HG02623 (cell line): ENCODE data around the gene EFNA3.
"Not testable (repeated sequence)": the region's sequence is repeated elsewhere in the genome, so short reads cannot be mapped to it uniquely, and the experiment has no call there.

Source experiments
- ATAC-seq: cut with Tn5 transposase; IDR thresholded peaks from one replicate; pipeline ENCODE4 v1.9.1; 2021; ENCODE audit warnings: moderate library complexity; ENCODE audit not compliant: unreplicated experiment

Gene EFNA3

DNA sequence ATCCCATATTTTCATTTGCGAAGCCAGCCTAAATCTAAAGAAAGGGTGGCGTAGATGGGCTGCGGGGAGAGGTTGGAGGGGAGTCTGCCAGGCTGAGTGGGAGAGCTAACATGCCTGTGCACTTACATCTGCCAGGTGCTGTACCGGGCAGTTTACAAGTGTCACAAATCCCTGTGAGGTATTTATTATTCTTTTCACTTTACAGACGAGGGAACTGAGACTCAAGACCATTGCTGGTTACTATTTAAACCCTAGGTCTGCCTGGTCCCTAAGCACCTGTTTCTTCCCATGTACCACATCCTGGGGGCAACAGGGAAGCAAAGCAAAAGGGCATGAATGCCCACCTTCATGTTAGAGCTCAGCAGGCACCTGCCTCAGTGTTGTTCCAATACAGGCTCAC lies 29.7 kb downstream of the EFNA3 start:
- no peak for ATAC-seq

DNA sequence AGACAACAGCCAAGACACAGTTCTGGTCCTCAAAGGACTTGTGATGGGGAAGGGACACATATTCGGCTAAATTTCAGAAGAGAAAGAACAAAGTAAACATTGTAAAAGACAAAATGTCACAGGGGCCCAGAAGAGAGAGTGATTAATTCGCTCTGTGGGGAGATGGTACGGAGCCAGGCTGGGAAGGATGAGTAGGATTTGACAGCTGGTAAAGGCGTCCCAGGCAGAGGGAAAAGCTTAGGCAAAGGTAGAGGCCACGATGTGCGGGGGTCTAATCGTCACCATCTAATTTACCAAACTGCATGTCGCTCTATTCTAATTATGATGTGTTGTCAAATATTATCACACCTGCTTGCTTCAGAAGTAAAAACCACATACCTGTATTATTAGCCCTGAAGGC lies 31.7 kb downstream of the EFNA3 start:
- ATAC-seq: no peak

DNA sequence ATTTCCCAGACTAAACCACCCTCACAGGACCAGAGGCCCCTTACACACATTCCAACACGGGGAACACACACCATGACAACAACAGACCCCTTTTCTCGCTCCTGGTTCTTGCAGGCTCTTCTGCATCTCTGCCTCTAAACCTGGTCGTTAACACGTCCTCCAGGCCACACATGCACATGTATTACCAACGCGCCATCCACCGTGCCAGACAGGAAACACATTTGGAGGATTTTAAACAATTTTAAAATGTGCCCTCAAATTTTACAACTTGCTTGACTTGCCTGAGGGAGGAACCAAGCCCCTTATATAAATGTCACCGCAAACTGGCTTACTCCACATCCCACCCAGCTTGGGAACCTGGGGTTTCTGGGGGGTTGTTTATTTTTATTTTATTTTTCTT lies 32.2 kb downstream of the EFNA3 start:
- no peak for ATAC-seq

DNA sequence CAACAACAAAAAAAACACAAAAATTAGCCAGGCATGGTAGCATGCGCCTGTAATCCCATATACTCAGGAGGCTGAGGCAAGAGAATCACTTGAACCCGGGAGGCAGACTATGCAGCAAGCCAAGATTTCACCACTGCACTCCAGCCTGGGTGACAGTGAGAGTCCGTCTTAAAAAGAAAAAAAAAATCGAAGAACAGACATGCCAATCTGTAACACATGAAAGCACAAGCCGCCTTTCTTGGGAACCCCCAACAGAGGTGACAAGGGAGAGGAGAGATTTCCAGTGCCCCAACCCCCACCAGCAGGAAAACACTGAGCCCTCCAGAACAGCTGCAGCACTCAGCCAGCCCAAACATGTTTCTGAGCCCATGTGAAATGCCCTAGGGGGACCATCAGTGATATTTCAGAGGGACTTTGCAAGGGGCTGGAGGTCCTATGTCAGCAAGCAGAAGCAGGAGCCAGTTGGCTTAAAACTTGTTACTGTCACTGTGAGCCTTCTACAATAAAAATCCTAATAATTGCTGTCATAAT lies 34.9 kb downstream of the EFNA3 start:
- ATAC-seq: no peak

DNA sequence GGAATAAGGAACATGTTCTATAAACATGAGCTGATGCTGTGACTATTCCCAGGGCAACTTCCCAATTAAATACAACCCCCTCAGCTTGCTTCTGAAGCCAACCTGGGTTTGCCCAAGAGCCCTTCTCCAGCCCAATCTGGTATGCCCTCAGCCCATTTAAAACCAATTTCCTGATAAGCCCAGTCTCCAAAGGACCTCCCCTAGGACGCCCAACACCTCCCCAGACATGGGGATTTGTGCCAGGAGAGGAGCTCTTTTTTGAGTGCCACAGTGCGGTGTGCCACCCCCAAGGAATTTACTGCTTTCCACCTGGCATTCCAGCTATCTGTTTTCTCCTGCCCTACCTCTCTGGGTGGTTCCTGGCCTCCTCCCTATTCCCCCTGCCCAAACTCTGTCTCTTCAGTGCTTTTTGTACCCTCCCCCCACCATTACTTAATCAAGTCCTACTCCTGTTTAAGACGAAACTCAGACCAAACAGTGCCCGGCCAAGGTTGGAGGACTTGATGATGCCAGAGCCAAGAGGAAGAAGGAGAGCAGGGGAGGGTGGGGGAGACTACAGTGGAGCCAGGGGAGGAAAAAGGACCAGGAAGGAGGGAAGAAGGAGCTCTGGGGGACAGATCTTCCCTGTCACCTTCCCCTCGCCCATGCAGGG lies 37.6 kb downstream of the EFNA3 start:
- ATAC-seq: no peak

DNA sequence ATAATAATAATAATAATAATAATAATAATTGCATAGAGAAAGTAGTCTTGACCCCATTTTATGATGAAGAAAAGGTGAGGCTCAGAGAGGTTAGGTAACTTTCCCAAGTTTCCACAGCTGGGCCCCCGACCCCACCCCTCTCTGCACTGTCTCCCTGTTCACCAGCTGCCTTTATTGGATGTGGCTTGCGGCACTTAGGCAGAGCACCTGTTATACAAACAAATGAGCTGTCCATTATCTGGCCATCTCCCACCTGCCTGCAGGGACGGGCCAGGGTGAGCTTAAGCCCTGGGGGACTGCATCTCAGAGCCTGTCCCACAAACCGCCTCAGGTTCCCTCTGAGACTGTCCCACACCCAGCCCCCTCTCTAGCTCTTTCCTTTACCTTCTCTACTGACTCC lies 39.0 kb downstream of the EFNA3 start:
- no peak for ATAC-seq

DNA sequence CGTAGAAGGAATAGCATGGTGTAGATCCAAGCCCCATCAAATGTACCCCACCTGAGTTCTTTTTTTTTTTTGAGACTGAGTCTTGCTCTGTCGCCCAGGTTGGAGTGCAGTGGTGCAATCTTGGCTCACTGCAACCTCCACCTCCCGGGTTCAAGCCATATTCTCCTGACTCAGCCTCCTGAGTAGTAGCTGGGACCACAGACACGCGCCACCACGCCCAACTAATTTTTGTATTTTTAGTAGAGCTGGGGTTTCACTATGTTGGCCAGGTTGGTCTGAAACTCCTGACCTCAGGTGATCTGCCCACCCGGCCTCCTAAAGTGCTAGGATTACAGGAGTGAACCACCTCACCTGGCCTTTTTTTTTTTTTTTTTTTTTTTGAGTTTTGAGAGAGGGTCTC lies 39.5 kb downstream of the EFNA3 start:
- ATAC-seq: not testable (repeated sequence)

DNA sequence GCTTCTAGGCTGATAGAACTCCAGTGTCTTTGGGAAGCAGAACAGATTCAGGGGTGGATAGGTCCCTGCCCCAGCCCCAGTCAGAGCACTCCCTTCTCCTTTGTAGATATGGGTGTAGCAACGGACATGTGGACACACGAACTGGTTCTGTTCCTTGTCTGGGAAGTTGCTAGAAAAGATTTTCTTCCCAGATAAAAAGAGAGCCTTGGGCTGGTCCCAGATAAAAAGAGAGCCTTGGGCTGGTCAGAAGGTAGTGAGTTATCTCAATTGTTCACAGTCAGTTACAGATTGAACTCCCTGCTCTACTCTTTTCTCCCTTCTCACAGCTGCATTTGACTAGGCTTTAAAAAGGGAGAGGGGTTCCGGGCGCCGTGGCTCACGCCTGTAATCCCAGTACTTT lies 41.6 kb downstream of the EFNA3 start:
- ATAC-seq: no peak

DNA sequence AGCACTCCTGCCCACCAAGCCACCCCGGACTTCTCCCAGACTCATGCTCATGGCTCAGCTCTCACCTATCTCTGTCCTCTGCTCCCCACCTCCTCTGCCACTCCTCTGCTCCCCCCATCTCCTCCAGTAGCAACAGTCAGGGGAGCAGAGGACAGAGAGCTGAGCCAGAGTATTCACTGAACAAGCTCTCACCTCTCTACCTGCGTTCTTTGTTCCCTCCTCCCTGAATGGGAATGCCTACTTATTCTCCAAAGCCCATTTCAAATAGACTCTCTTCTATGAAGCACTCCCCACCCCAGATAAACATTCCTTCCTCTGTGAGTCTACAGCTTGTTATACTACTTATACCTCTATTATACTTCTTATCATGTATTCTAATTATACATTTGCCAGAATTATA lies 42.6 kb downstream of the EFNA3 start:
- ATAC-seq: no peak

DNA sequence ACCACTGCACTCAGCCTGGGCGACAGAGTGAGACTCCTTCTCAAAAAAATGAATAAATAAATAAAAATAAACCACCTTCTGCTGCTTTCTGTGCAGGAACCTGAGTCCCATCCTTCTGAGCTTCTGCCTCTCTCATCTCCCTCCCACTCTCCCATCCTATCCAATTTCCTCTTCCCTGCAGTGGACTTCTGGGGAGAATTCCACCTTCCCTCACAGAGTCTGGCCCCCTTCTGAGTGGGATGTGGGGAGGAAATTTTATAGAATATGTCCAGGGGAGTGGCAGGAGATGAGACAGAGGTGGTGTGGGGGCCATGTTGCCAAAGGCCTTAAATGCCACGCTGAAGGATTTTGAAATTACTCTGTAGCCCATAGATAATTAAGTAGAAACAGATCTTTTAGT lies 43.7 kb downstream of the EFNA3 start:
- no peak for ATAC-seq

DNA sequence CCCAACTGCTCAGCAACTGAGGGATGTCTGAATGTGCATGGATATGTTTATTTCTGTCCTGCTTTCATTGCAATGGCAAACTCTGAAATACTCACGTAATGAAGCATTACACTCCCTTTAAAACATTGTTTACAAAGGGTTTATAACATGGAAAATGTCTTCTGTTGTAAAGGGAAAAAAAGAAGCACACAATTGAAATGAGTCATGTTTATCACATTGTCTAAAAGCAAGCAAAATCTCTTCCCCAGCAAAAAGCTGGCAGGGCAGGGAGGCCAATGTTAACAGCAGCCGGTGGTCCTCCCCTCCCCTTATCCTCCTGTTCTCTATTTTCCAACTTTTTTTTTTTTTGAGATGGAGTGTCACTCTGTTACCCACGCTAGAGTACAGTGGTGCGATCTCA lies 45.2 kb downstream of the EFNA3 start:
- no peak for ATAC-seq

DNA sequence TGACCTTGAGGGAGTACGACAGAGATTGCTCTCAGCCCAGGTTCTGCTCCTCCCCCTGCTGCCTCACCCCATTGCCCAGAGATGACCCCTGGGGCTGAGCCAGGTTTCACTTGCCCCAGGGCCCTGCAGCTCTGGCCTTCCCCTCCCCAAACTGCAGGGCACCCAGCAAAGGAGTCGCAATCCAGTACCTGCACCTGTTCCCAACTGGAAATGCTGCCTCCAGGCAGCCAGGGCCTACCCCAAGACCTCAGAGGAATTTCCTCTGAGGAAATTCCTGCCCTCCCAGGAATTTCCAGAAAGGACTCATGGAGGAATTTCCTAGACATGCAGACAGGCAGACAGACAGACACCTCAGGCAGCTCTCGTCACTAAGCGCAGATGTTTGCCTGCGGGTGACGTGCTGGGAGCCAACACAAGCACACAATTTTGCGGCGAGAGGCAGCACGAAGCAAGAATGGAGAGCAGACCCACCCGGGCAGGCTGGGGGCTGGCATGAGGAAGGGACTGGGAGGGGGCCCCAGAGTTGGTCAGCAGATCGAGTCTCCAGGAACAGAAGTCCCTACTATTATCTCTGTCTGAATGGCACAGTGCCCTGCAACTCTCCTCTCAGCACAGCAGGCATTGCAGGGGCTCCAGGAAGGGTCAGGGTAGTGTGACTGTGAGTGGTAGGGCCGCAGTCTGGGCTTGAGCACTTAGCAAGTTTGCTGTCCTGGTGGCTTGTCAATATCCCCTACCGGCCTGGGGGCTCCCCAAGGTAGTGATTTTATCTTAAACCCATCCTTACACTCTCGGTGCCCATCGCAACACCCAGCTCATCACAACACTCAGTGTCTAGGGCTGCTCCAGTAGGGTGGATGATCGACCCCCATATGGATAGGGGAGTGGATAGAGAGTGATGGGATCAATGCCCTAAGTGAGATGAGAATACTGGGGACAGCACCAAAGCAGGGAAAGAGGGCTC lies 46.1 kb downstream of the EFNA3 start:
- ATAC-seq: no peak

DNA sequence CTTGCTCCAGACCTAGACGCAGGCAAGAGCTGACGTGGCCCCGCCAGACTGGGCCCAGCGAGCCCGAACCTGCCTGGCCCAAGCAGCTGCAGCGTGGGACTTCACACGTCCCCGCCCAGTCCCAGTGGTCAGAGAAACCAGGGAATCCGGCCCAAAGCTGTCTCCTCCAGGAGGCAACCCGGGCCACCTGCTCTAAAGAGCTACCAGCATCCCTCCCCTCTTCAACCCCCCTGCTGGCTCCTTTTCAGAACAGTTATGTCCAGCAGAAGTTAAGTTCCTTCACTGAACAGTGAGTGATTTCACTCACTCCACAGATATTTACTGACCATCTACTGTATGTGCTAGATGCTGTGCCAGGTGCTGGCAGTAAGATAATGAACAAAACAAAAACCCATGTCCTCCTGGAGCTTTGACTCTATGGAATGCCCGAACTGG lies 46.9 kb downstream of the EFNA3 start:
- no peak for ATAC-seq

DNA sequence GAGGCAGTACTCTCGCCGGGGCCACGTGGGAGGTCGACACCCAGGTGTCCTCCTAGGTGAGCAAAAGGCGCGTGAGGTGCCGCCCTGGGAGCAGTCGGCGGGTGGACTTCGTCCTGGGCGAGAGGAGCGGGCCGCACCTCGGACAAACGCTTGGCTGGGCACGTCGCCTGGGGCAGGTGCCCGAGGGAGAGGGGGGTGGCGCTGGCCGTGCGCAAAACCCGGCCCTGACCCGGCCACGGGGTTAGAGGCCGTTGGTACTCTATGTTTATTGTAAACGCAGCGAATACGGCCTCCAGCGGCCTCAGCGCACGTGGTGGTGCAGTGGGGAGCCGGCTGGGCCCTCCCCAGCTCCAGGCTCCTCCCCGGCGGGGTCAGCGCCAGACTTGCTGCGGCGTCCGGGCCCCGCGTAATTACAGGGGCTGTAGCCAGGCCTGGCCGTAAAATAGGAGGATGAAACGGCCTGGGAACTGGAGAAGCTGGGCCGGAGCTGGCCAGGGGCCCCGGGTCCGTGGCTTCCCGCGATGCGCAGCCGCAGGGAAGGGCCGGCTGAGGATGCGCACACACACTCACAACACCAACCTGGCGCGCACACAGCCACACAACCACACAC lies 47.4 kb downstream of the EFNA3 start:
- ATAC-seq: no peak

DNA sequence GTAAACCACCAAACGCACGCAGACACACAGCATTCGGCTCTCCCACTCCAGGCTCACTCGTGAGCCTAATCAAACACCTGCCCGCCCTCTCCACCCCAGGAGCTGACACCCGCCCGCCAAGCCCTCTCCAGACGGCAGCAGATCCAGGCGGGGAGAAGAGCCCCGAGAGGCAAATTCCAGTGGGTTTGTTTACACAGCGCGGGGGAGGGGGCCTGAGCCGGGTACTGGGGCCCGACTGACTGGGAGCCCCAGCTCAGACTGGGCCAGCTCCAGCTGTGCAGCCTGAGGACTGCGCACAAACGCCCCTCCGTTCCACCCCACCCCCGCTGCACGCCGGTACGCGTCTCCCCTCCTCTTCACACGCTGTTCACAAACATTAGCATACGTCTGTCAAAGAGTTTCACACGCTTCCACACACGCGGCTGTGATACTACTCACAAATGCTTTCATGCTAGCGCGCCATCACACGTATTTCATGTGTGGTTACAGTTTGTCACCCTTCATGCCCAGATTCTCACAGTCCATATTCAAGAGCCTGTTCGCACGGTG lies 48.0 kb downstream of the EFNA3 start:
- ATAC-seq: no peak

DNA sequence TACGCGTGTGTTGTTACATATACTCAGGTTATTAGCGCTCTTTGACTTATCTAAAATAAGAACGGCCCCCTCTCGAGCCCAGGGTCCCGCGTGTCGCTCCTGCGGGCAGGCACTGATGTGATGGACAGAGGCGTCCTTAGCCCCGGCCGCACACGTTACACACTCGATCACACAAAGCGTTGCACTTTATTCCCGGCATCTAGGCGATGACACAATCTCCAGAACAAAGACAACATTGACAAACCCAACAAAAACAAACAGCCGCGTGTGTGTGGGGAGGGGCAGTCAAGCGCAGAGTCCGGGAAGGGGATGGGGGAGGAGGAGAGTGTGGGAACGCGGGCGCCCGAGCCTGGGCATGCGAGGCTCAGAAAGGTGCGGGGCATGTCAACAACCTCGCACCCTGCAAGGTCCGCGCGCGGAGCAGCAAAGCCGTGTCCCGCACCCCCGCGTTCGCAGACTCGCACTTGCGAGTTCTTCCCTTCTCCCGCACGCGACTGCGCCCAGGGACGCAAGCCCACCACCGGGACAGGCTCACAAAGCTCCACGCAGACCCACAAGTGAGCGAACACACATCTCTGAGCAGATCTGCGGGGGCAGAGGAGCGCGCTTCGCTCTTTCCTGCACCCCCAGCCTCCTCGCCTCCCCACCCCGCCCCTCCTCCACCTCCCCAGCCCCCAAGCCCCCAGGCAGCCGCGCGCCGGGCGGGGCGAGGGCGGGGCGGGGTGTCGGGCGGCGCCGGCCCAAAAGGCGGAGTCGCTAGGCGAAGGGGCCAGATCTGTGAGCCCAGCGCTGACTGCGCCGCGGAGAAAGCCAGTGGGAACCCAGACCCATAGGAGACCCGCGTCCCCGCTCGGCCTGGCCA lies 48.7 kb downstream of the EFNA3 start, which contains the start of gene EFNA1:
Gene EFNA1 (plus strand): TSS at position 772 of the 862 bp plus-strand sequence. CDS start 102 bp downstream, outside the sequence.
- ATAC-seq: no peak

DNA sequence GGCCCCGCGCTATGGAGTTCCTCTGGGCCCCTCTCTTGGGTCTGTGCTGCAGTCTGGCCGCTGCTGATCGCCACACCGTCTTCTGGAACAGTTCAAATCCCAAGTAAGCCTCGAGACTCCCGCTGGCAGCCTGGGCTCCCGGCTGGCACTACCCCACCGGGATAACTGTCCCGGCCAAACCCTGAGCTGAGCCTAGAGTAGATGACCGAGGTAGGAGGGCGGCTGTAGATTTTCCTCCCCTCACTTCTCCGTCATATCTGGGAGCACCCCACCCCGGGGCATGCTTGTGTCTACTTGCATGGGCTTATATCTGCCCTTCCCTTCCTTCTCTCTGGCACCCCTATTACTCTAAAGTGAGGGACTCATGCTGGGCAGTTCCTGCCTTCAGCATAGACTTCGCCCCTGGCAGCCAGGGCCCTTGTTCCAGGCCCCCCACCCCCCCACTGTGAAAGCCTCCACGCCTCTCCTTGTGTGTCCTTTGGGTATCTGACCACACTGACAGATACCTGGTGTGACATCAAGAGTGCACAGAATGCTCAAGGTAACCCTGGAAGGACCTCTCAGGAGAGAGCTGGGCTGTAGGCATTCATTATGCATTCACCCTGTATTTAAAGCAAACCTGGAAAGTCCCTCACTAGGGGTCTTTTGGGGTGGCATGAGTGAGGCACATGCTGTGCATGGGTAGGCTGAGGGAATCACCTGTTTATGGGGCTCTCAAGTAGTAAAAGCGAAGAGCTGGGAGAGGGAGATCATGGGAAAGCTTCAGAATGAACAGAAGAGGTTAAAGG lies 49.5 kb downstream of the EFNA3 start:
- no peak for ATAC-seq

DNA sequence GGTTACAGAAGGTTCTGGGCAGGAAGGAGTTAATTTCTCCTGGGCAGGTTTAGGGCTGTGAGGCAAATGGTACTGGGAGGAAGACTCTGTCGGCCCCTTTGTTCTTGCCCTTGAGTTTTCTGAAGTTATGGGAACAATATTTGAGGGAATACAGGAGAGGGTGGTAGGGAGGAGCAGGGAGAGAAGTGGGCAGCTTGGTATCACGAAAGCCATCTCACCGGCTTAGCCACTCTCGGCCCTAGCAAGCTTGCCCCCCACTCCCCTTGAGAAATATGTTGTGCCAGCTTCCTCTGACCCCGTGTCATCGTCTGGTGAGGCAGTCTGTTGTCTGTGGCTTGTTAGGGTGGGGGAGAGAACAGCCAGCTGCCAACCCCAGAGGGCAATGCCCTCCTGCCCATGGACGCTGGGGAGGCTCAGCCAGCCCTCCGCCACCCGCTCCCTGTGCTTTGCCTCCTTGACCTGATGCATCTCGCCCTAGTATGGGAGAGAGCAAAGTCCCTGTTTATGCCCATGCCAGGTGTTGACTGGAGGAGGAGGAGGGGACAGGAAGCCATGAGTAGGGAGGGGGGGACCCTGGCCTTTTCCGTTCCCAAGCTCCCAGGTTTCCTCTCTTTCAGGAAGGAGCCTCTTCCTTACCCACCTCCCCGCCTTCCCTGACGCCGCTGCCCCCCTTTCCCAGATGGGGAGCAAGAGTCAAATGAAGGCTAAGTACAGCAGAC lies 50.3 kb downstream of the EFNA3 start:
- no peak for ATAC-seq
